ENCODE data around the gene PWP2.

Gene PWP2

GRCh38 chr21:44083631-44084291 is 23.4 kb upstream of the PWP2 start:
- no peaks in the 10 kb centered on the region for H3K27me3 ChIP-seq (ENCODE audit: insufficient read depth, low read length, poor library complexity)
- DNase-seq = peak; percentile 70
- H3K9ac ChIP-seq (ENCODE audit: low read depth, low read length) = no peak overlapping the region
- peak; percentile 87 for ATAC-seq (ENCODE audit: insufficient read depth, low read depth)
- H3K27ac ChIP-seq (ENCODE audit: low read length) = no peak overlapping the region
- H3K4me1 ChIP-seq (ENCODE audit: insufficient read depth, low read length) = no peaks in the 10 kb centered on the region
- TF ChIP-seq EZH2 (IDR thresholded peaks at IDR 0.05; ENCODE audit: borderline replicate concordance, low read depth, low read length, severe bottlenecking) = no peak
- H3K9me3 ChIP-seq (ENCODE audit: insufficient read depth, low read length, severe bottlenecking) = no peaks in the 10 kb centered on the region
- H2AFZ ChIP-seq (ENCODE audit: low read depth, low read length) = no peak overlapping the region
- H3K4me3 ChIP-seq (ENCODE audit: low read depth in 1 of 2, low read length in 2 of 2) = no peak overlapping the region
- peaks cover 99% of the 10 kb centered on the region for H3K36me3 ChIP-seq (ENCODE audit: insufficient read depth, low read length)
- peaks cover 26% of the 10 kb centered on the region; the same call in 1 of the 2 replicates for H4K20me1 ChIP-seq (ENCODE audit: insufficient read depth, low read length)
- no peak overlapping the region for H3K4me2 ChIP-seq (ENCODE audit: insufficient read depth, low read length)
- no peaks in the 10 kb centered on the region; the same call in 1 of the 2 replicates for H3K79me2 ChIP-seq (ENCODE audit: insufficient read depth, low read length)

GRCh38 chr21:44084496-44085241 is 22.5 kb upstream of the PWP2 start:
- TF ChIP-seq CTCF (IDR thresholded peaks at IDR 0.05; ENCODE audit: borderline replicate concordance, extremely low read depth, low read length, poor library complexity, severe bottlenecking) (no peak), EZH2 (IDR thresholded peaks at IDR 0.05; ENCODE audit: borderline replicate concordance, low read depth, low read length, severe bottlenecking) (no peak)
- DNase-seq (no peak), ATAC-seq (ENCODE audit: insufficient read depth, low read depth) (no peak)
- Histone ChIP-seq H3K36me3 (ENCODE audit: insufficient read depth, low read length) (peaks cover 99% of the 10 kb centered on the region), H4K20me1 (ENCODE audit: insufficient read depth, low read length) (peaks cover 33% of the 10 kb centered on the region), H3K4me2 (ENCODE audit: insufficient read depth, low read length) (no peak overlapping the region), H3K9ac (ENCODE audit: low read depth, low read length) (no peak overlapping the region), H3K79me2 (ENCODE audit: insufficient read depth, low read length) (no peaks in the 10 kb centered on the region; the same call in 1 of the 2 replicates), H2AFZ (ENCODE audit: low read depth, low read length) (no peak overlapping the region), H3K4me1 (ENCODE audit: insufficient read depth, low read length) (no peaks in the 10 kb centered on the region), H3K4me3 (ENCODE audit: low read depth in 1 of 2, low read length in 2 of 2) (no peak overlapping the region), H3K9me3 (ENCODE audit: insufficient read depth, low read length, severe bottlenecking) (no peaks in the 10 kb centered on the region), H3K27ac (ENCODE audit: low read length) (0 out of 2 replicates have a peak overlapping the region, but pooled peaks have one; percentile 12), H3K27me3 (ENCODE audit: insufficient read depth, low read length, poor library complexity) (no peaks in the 10 kb centered on the region)

GRCh38 chr21:44085491-44086321 is 21.5 kb upstream of the PWP2 start:
- no peaks in the 10 kb centered on the region for H3K4me1 ChIP-seq (ENCODE audit: insufficient read depth, low read length)
- no peak overlapping the region for H2AFZ ChIP-seq (ENCODE audit: low read depth, low read length)
- ATAC-seq (ENCODE audit: insufficient read depth, low read depth) (no peak), DNase-seq (no peak)
- no peak overlapping the region for H3K9ac ChIP-seq (ENCODE audit: low read depth, low read length)
- H3K4me2 ChIP-seq (ENCODE audit: insufficient read depth, low read length) = no peak overlapping the region
- H3K9me3 ChIP-seq (ENCODE audit: insufficient read depth, low read length, severe bottlenecking) = no peaks in the 10 kb centered on the region
- no peak overlapping the region for H3K27ac ChIP-seq (ENCODE audit: low read length)
- H3K27me3 ChIP-seq (ENCODE audit: insufficient read depth, low read length, poor library complexity) = no peaks in the 10 kb centered on the region
- H3K4me3 ChIP-seq (ENCODE audit: low read depth in 1 of 2, low read length in 2 of 2) = no peak overlapping the region
- H3K36me3 ChIP-seq (ENCODE audit: insufficient read depth, low read length) = peaks cover 98% of the 10 kb centered on the region
- no peaks in the 10 kb centered on the region; the same call in 1 of the 2 replicates for H3K79me2 ChIP-seq (ENCODE audit: insufficient read depth, low read length)
- peaks cover 33% of the 10 kb centered on the region for H4K20me1 ChIP-seq (ENCODE audit: insufficient read depth, low read length)
- no peak for TF ChIP-seq EZH2 (IDR thresholded peaks at IDR 0.05; ENCODE audit: borderline replicate concordance, low read depth, low read length, severe bottlenecking)
- no peak for TF ChIP-seq CTCF (IDR thresholded peaks at IDR 0.05; ENCODE audit: borderline replicate concordance, extremely low read depth, low read length, poor library complexity, severe bottlenecking)
